Tibial artery (tissue), 4 donors: ENCODE data around the gene OMP.

Source experiments
- DNase-seq, 2 donors: peaks; one replicate each; pipeline ENCODE4 v3.0.0-alpha.2; 2019
- H3K27ac ChIP-seq, 2 donors: fragments of 200-600 bp; sonication (generic) in 1 of 2; 1 replicate in 1 of 2; 2 replicates in 1 of 2; pipeline ENCODE4 v1.5.1; 2018 to 2019; ENCODE audit warnings: mild to moderate bottlenecking in 1 of 2
- H3K27me3 ChIP-seq, 2 donors: fragments of 200-600 bp; sonication (generic) in 1 of 2; one replicate each; pipeline versions ENCODE4 v1.5.1 to v1.6.0; 2016 to 2019
- H3K36me3 ChIP-seq, 3 donors: fragments of 200-600 bp; sonication (generic) in 2 of 3; one replicate each; pipeline ENCODE4 v1.5.1; 2016 to 2019; ENCODE audit warnings: mild to moderate bottlenecking in 2 of 3
- H3K4me1 ChIP-seq, 4 donors: fragments of 200-600 bp; sonication (generic) in 2 of 4; 1 replicate in 3 of 4; 2 replicates in 1 of 4; pipeline ENCODE4 v1.5.1; 2016 to 2019
- H3K4me3 ChIP-seq, 2 donors: fragments of 200-600 bp; sonication (generic) in 1 of 2; 1 replicate in 1 of 2; 2 replicates in 1 of 2; pipeline ENCODE4 v1.5.1; 2018 to 2019; ENCODE audit warnings: mild to moderate bottlenecking in 2 of 2
- H3K9me3 ChIP-seq, 3 donors: fragments of 200-600 bp; sonication (generic) in 1 of 3; one replicate each; pipeline ENCODE4 v1.5.1; 2016 to 2019
- CTCF ChIP-seq, 2 experiments: fragments of 200-600 bp in 1 of 2; fragments of 450-650 bp in 1 of 2; IDR thresholded peaks; one replicate each; pipeline ENCODE4 v1.5.1; 2017 to 2019; ENCODE audit warnings: antibody characterized with exemption in 2 of 2, mild to moderate bottlenecking in 1 of 2, moderate library complexity in 1 of 2
- intact Hi-C: fragments of 100-400 bp; cut with DNase I; formaldehyde crosslinking; loops from one replicate; pipeline ENCODE4 v1.15.0; 2023; ENCODE audit warnings: low total_unique reads

Gene OMP

GRCh38 chr11:77065878-77066228 lies 36.8 kb upstream of the OMP start:
- DNase-seq = peak in 1 of 2 donors; percentile 65
- Histone ChIP-seq H3K4me3 (peak overlapping the region; percentile 79 to 91), H3K36me3 (no peaks in the 10 kb centered on the region), H3K27me3 (no peaks in the 10 kb centered on the region), H3K9me3 (no peaks in the 10 kb centered on the region), H3K4me1 (peaks cover 0 to 16% (median 7%) of the 10 kb centered on the region in 4 donors), H3K27ac (peak overlapping the region; percentile 90 to 96)
- intact Hi-C loops = loop anchor here (10.0 kb wide), 2 partner anchors 281 to 621 kb away; partner anchors contain the start of genes EMSY and TSKU
- no peak for TF ChIP-seq CTCF (IDR thresholded peaks at IDR 0.05)

- DNase-seq = peak; percentile 89 to 95
- Histone ChIP-seq H3K4me3 (peak within 1 kb of the TSS; percentile 79 to 91), H3K36me3 (no peaks in the 10 kb centered on the region), H3K27me3 (no peaks in the 10 kb centered on the region), H3K4me1 (peaks cover 0 to 16% (median 7%) of the 10 kb centered on the region in 4 donors), H3K9me3 (no peaks in the 10 kb centered on the region), H3K27ac (peak within 1 kb of the TSS; percentile 90 to 96)
- intact Hi-C loops = loop anchor here (10.0 kb wide), 2 partner anchors 282 to 622 kb away; partner anchors contain the start of genes EMSY and TSKU
- peak; percentile 12 to 53 for TF ChIP-seq CTCF (IDR thresholded peaks at IDR 0.05)
These were observed 36.2 kb upstream of the OMP start, which contains the start of gene CAPN5 for GRCh38 chr11:77066229-77067042. Gene CAPN5 (plus strand): TSS chr11:77066971. CDS start chr11:77084887, 17,916 bp downstream.

- peak in 1 of 2 donors; percentile 54 for DNase-seq
- Histone ChIP-seq H3K36me3 (no peaks in the 10 kb centered on the region), H3K27ac (peak overlapping the region in 1 of 2 donors; percentile 90), H3K27me3 (no peaks in the 10 kb centered on the region), H3K9me3 (no peaks in the 10 kb centered on the region), H3K4me3 (peak overlapping the region; percentile 79 to 91), H3K4me1 (peaks cover 0 to 28% (median 18%) of the 10 kb centered on the region in 4 donors)
- no peak for TF ChIP-seq CTCF (IDR thresholded peaks at IDR 0.05)
- intact Hi-C loops = loop anchor here (10.0 kb wide), 2 partner anchors 283 to 623 kb away; partner anchors contain the start of genes EMSY and TSKU
These were observed 34.7 kb upstream of the OMP start for GRCh38 chr11:77067861-77068443.

- Histone ChIP-seq H3K4me3 (no peak overlapping the region), H3K9me3 (no peaks in the 10 kb centered on the region), H3K4me1 (peaks cover 0 to 35% (median 25%) of the 10 kb centered on the region in 4 donors), H3K27ac (no peak overlapping the region), H3K27me3 (no peaks in the 10 kb centered on the region), H3K36me3 (no peaks in the 10 kb centered on the region)
- no peak for TF ChIP-seq CTCF (IDR thresholded peaks at IDR 0.05)
- intact Hi-C loops = loop anchor here (10.0 kb wide), 2 partner anchors 284 to 624 kb away; partner anchors contain the start of genes EMSY and TSKU
- peak in 1 of 2 donors; percentile 53 for DNase-seq
These were observed 33.9 kb upstream of the OMP start for GRCh38 chr11:77068457-77069335.
